Measurements from ENCODE around the gene FMO1. TPM values are rescaled to one million over a fixed set of nuclear protein-coding genes. Genes with fewer than 3 reads are reported as not detected.
A peak's percentile ranks its signal among the peaks of the same experiment; 100 is the strongest.
"Not testable (repeated sequence)": the region's sequence is repeated elsewhere in the genome, so short reads cannot be mapped to it uniquely, and the experiment has no call there.

The FMO1 gene
- total RNA-seq, 1 donor from 2014 or later = not detected

- no peak for DNase-seq (ENCODE audit: low read depth in 2 of 2)
Measured at GRCh38 chr1:171233183-171233582, 15.1 kb upstream of the FMO1 start.

DNA sequence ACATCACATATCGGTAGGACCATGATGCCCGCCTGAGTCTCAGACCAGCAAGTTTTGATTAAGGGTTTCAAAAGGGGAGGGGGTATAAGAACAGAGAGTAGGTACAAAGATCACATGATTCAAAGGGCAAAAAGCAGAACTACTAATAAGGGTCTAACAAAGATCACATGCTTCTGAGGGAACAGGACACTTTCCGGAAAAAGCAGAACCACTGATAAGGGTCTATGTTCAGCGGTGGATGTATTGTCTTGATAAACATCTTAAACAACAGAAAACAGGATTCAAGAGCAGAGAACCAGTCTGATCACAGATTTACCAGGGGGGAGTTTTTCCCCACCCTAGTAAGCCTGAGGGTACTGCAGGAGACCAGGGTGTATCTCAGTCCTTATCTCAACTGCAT lies 12.1 kb upstream of the FMO1 start:
- not testable (repeated sequence) for DNase-seq (ENCODE audit: low read depth in 2 of 2)

DNA sequence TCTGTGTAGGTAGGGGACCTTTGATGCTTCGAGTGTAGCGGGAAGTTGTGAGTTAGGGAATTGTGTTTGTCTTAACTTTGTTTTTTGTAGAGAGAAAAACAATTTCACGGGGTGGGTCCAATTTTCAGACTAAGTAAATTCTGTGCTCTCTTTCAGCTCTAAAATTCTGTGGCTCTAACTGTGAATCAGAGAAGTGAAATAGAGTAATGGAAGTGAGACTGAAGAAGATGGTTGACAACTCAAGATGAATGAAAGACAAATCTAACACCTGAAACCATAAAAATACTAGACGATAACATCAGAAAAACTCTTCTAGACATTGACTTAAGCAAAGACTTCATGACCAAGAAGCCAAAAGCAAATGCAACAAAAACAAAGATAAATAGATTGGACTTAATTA lies 4.4 kb upstream of the FMO1 start:
- no peak for DNase-seq (ENCODE audit: low read depth in 2 of 2)

GRCh38 chr1:171245458-171246064 lies 2.7 kb upstream of the FMO1 start:
- peak; percentile 15 to 44 for DNase-seq (ENCODE audit: low read depth in 2 of 2)

- no peak for DNase-seq (ENCODE audit: low read depth in 2 of 2)
Measured at GRCh38 chr1:171247501-171247900, 793 bp upstream of the FMO1 start.

GRCh38 chr1:171248841-171249240 lies 547 bp downstream of the FMO1 start:
- DNase-seq (ENCODE audit: low read depth in 2 of 2) = no peak

- no peak for DNase-seq (ENCODE audit: low read depth in 2 of 2)
Measured at GRCh38 chr1:171250263-171250662, 2.0 kb downstream of the FMO1 start.

DNA sequence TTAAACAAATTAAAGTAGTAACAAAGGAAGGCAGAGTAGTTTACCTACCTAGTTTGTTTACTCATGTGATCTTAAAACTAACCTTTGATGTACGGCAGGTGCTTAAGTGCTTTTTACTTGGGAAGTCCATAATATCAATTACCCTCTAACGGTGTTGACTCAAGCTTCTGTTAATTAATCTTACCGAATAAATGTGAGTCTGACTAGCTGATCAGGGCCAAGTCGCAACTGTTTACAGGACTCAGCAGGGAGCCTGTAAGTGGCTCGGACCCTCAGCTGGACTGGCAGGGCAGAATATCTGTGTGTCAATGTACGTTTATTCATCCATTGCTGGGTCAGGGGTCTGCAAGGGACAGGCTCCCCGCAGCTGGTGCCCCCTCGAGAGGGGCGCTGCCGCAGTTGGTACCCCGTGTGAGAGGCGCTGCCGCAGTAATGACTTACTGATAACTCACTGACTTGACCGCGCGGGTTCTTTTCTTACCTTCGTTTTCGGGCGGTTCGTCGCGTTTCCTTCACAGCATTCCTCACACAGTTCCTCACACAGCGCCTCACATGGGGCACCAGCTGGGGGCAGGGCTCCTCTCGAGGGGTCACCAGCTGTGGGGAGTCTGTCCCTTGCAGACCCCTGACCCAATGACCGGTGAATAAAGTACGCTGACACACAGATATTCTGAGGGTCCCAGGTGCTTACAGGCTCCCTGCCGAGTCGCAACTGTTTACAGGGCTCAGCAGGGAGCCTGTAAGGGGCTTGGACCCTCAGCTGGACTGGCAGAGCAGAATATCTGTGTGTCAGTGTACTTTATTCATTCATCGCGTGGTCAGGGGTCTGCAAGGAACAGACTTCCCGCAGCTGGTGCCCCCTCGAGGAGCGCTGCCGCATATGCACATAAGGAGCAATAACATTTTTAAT lies 3.0 kb downstream of the FMO1 start:
- DNase-seq (ENCODE audit: low read depth in 2 of 2) = peak; percentile 5 to 39

DNA sequence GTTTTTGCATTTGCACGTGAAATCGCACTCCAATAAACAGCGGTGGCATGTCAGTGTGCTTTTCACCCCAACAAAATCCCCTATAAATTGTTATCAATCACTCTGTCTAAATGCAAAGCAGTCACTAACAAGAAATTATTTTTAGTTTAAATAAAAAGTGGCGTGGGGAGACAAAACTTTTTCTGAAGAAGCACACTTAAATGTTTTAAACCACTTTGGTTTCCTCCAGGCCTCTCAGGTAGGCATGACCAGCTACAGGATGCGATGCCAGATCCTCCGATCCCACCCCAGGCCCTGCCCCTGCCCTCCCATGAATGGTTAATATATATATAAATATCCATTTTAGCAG lies 3.6 kb downstream of the FMO1 start:
- DNase-seq (ENCODE audit: low read depth in 2 of 2) = no peak

DNA sequence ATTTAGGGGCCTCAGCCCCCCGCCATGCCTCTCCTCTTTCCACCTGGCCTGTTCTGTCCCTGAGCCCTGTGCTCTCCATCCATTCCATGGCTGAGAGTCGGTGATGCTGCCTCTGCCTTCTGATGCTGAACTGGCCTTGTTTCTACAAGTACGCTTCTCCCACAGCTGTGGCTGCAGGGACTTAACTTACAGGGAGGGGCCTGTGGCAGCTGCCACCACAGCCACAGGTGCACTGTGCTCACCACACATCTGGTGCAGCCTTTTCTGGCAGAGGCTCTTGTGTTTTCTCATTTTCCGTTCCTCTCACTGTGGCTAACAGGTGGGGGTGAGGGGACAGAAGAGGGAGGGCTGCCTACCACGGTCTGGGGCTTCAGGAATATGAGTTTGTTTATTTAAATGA lies 4.2 kb downstream of the FMO1 start:
- DNase-seq (ENCODE audit: low read depth in 2 of 2) = no peak

DNA sequence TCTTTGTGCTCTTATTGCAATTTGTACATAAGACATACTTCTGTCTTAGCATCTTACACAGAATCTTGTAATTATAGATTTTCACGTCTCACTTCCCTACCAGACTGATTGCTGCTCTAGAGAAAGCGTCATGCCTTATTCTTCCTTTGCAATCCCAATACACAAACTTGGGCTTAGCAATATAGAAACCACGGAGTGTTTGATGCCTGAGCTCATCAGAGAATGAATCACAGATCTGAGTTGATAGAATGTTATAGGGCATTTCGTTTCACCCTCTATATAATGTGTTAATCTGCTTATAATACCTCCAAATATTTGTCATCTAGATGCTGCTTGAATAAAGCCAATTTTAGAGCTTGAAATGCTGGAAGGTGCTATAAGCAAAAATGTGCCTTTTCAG lies 6.6 kb downstream of the FMO1 start:
- DNase-seq (ENCODE audit: low read depth in 2 of 2) = no peak

GRCh38 chr1:171256940-171257606 lies 8.8 kb downstream of the FMO1 start:
- DNase-seq (ENCODE audit: low read depth in 2 of 2) = no peak

DNA sequence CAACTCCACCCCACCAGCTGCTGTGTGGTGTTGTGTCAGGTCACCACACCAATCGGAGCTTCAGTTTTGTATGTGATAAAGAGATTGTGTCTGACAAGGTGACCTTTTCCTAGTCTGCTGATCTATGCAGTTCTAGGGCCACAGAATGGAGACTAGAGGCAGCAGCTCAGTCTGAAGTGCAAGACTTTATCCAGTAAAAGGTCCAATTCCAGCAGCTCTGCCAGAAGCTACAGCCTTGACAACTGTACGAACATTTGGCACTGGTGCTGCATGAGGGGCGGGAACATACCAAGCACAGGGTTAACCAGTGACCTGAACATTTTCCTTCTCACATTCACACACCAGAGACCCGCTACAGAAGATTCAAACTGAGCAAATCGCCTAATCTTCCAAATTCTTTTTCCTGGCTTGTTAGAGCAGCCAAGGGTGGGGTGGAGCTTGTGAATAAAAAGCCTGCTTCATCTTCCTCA lies 9.3 kb downstream of the FMO1 start:
- DNase-seq (ENCODE audit: low read depth in 2 of 2) = no peak

DNA sequence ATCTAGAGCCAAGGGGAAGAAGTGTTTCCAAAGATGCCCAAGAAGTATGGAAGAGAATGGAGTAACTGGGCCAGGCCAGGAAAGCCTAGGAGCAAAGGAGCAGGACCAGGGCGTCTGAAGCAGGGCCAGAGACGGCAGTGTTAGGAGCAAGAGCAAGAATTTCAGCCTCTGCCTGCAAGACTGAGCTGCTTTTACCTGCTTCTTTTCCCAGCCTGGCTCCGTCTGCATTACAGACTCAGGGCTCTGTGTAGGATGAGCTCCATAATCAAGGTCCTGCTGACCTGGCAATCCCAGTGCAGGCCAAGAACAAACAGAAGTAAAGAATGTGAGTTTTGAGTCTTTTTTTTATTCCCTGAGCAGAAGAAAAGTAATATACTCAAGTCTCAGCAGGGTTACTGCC lies 10.1 kb downstream of the FMO1 start:
- no peak for DNase-seq (ENCODE audit: low read depth in 2 of 2)

- no peak for DNase-seq (ENCODE audit: low read depth in 2 of 2)
Measured at GRCh38 chr1:171258943-171259342, 10.6 kb downstream of the FMO1 start.

GRCh38 chr1:171261336-171261735 lies 13.0 kb downstream of the FMO1 start:
- no peak for DNase-seq (ENCODE audit: low read depth in 2 of 2)

GRCh38 chr1:171263901-171264300 lies 15.6 kb downstream of the FMO1 start:
- DNase-seq (ENCODE audit: low read depth in 2 of 2) = no peak

GRCh38 chr1:171265686-171266085 lies 17.4 kb downstream of the FMO1 start:
- no peak for DNase-seq (ENCODE audit: low read depth in 2 of 2)

- no peak for DNase-seq (ENCODE audit: low read depth in 2 of 2)
Measured at GRCh38 chr1:171266930-171267329, 18.6 kb downstream of the FMO1 start.

GRCh38 chr1:171267391-171267790 lies 19.1 kb downstream of the FMO1 start:
- no peak for DNase-seq (ENCODE audit: low read depth in 2 of 2)

DNA sequence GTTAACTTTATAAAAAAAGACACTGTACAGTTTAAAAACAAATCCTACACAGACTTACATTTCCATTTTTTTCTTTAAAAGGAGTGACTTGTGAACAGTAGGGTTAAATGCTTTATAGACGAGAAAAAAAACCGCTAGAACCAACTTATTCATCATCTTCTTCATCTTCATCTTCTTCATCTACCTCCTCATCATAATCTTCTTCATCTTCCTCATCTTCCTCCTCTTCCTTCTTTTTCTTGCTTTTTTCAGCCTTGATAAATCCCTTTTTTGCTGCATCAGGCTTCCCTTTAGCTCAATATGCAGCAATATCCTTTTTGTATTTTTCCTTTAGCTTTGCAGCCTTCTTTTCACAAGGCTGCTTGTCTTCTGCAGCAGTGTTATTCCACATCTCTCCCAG lies 22.5 kb downstream of the FMO1 start:
- DNase-seq (ENCODE audit: low read depth in 2 of 2) = no peak

DNA sequence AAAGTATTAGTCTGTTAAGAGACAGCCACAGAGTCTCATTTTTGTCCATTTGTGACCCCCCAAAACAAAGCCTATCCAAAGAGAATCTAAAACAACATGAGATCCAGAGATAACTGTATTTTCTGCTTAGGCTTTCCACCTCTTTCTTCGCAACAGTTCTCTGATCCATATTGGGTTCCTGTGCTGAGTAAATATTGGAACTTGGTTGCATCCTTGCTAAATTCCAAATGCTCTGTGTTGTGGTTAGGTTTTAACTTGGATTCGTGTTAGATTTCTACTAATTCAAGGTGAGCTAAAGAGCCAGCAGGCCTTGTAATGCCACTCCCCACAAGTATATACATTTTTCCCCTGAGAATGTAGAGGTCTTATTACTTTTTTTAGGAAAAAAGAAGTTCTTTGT lies 29.2 kb downstream of the FMO1 start:
- DNase-seq (ENCODE audit: low read depth in 2 of 2) = no peak

DNA sequence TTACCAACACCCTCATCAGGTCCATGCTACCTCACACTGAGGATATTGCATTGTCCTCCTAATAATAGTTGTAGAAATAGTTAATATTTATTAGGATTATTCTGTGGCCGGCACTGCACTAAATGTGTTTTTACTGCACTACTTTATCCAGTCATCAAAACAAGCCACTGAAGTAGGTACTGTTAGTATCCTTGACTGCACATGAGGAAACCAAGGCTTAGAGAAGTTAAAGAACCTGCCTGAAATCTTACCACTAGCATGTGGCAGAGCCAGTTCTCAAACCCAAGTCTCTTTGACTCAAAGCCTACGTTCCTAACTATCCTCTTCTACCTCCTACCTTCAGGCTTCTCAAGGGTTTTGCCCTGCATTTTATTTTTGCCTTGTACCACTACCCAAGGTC lies 30.9 kb downstream of the FMO1 start:
- no peak for DNase-seq (ENCODE audit: low read depth in 2 of 2)

Data from dermis microvascular lymphatic vessel endothelial cell (primary cell).